COLO668 (cell line): ENCODE data around the gene KRTAP1-4.
"Not testable (repeated sequence)": the region's sequence is repeated elsewhere in the genome, so short reads cannot be mapped to it uniquely, and the experiment has no call there.

Experiments used
- DNase-seq: peaks from one replicate; lab custom pipeline; 2025; ENCODE audit not compliant: unreplicated experiment; lab: John Stamatoyannopoulos, UW

KRTAP1-4 gene

GRCh38 chr17:41029633-41030245 lies at the start of gene KRTAP1-4:
Gene KRTAP1-4, minus strand, starts transcription at chr17:41030195. Its CDS starts 117 bp downstream, at chr17:41030078.
- no peak for DNase-seq

- DNase-seq = no peak
These were observed 46.8 kb upstream of the KRTAP1-4 start for GRCh38 chr17:41076788-41077187.

GRCh38 chr17:41073676-41074075 lies 43.7 kb upstream of the KRTAP1-4 start:
- no peak for DNase-seq

GRCh38 chr17:41071606-41072360 lies 41.8 kb upstream of the KRTAP1-4 start:
- DNase-seq = peak; percentile 11

GRCh38 chr17:41069031-41069430 lies 39.0 kb upstream of the KRTAP1-4 start:
- DNase-seq = no peak

GRCh38 chr17:41067281-41067680 lies 37.3 kb upstream of the KRTAP1-4 start:
- DNase-seq = no peak

- no peak for DNase-seq
These were observed 36.0 kb upstream of the KRTAP1-4 start, which contains the start of gene KRTAP2-4 for GRCh38 chr17:41065829-41066624. Gene KRTAP2-4, minus strand, starts transcription at chr17:41065879. Its CDS starts 34 bp downstream, at chr17:41065845.

GRCh38 chr17:41065016-41065689 lies 35.2 kb upstream of the KRTAP1-4 start:
- DNase-seq = not testable (repeated sequence)

- no peak for DNase-seq
These were observed 34.3 kb upstream of the KRTAP1-4 start for GRCh38 chr17:41064301-41064700.

GRCh38 chr17:41063449-41063848 lies 33.5 kb upstream of the KRTAP1-4 start:
- no peak for DNase-seq

- DNase-seq = no peak
These were observed 32.0 kb upstream of the KRTAP1-4 start for GRCh38 chr17:41061964-41062363.

- DNase-seq = no peak
These were observed 30.1 kb upstream of the KRTAP1-4 start, which contains the start of gene KRTAP2-3 for GRCh38 chr17:41060052-41060604. Gene KRTAP2-3, minus strand, starts transcription at chr17:41060114. Its CDS starts 64 bp downstream, at chr17:41060050.

- not testable (repeated sequence) for DNase-seq
These were observed 29.5 kb upstream of the KRTAP1-4 start for GRCh38 chr17:41059276-41060051.

GRCh38 chr17:41058741-41059140 lies 28.7 kb upstream of the KRTAP1-4 start:
- no peak for DNase-seq

- DNase-seq = no peak
These were observed 27.6 kb upstream of the KRTAP1-4 start for GRCh38 chr17:41057547-41057946.

GRCh38 chr17:41055130-41055529 lies 25.1 kb upstream of the KRTAP1-4 start, which contains the start of gene KRTAP2-2:
Gene KRTAP2-2, minus strand, starts transcription at chr17:41055230. Its CDS starts 19 bp downstream, at chr17:41055211.
- not testable (repeated sequence) for DNase-seq

- DNase-seq = not testable (repeated sequence)
These were observed 24.6 kb upstream of the KRTAP1-4 start for GRCh38 chr17:41054556-41054955.

- DNase-seq = no peak
These were observed 24.0 kb upstream of the KRTAP1-4 start for GRCh38 chr17:41054025-41054424.

GRCh38 chr17:41052566-41052965 lies 22.6 kb upstream of the KRTAP1-4 start:
- no peak for DNase-seq

GRCh38 chr17:41049110-41049509 lies 19.1 kb upstream of the KRTAP1-4 start:
- no peak for DNase-seq
